ENCODE results near the gene NLRP10.
A peak's percentile ranks its signal among the peaks of the same experiment; 100 is the strongest.
"Not testable (repeated sequence)": the region's sequence is repeated elsewhere in the genome, so short reads cannot be mapped to it uniquely, and the experiment has no call there.

The NLRP10 gene

GRCh38 chr11:7965386-7965785, at the start of gene NLRP10:
TSS of gene NLRP10 (minus strand) at chr11:7965447. CDS start at chr11:7963495, 1,952 bp downstream.
- DNase-seq = no peak

DNA sequence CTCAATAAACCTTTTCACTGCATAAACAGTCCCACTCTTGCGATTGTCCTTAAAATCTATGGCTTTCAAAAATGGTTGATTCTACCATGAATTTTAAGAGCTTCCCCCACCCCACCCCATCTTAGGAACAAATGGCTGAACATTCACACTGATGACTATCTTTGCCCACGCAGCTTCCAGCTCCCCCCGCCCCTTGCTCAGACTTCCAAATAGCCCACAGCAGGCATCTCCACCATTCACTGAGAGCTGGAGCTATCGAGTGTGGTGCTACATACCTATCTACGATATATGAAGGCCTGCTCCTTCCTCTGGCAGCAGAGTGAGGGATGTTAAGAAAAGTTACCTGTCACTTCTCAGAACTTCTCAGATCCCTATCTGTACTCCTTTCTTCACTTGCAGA, 48.6 kb upstream of the NLRP10 start:
- DNase-seq = no peak

DNA sequence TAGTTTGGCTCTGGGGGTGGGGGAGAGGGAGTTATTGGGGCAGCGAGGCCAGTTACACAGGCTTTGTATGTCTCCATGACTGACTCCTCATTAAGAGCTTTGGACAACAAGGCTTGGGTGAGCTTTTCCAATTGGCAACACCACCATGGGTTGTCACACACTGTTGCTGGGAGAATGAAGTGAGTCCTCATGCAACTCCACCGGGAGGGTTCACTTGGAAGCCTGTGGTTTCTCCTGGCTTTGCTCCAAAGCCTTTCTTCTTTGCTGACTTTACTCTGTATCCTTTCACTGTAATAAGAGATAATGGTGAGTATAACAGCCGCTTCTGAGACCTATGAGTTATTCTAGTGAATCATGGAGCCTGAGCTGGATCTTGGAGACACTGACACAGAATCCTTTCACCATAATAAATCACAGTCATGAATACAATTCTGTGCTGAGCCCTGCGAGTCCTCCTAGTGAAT, 46.8 kb upstream of the NLRP10 start:
- DNase-seq = no peak

GRCh38 chr11:8011371-8011770, 46.1 kb upstream of the NLRP10 start:
- no peak for DNase-seq

- no peak for DNase-seq
Observed at GRCh38 chr11:8009856-8010255, 44.6 kb upstream of the NLRP10 start.

DNA sequence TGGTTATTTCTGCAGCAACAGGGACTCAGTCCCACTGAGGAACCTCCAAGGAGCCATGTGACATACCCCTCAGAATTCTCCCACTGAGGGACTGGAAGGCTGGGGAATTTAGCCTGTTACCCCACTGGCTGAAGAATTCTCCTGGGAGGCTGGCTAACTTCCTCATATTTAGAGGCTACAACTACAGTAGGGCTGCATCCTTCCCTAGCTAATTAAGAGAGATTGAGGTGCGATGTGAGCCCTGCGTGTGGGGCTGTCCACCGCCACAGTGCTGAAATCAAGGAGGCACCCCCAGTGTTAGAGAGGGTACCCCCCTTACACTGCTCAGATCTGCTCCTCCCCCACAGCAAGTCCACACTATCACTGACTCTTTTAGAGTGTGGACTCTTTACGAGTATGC, 43.0 kb upstream of the NLRP10 start:
- DNase-seq = peak; percentile 14

DNA sequence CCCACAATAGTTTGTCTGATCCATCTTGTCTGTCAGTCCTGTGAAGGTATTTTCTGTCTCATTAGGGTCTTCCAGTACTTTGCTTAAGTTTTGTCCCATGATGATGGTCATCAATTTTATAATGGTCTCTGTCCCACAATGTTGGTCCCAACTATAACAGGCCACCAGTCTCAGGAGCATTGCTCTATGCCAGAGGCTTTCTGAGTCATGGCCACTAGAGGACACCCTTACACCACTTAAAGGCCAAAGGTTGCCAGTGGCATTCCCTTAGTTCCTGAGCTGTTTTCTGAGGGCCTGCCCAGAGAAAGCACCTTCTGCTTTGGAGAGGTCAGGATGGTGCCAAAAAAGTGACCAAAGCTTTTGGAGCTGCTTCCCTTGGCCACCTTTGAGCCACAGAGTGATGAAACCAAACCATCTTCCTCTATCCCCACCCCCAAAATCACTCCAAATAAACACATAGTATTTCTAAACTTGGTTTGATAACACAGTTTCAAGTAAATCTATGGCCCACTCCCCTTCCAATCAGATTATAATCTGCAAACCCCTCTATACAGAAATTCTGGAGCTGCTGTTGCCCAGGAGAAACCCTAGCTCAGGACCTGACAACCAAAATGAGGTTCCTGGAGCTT, 41.2 kb upstream of the NLRP10 start:
- DNase-seq = peak; percentile 75

DNA sequence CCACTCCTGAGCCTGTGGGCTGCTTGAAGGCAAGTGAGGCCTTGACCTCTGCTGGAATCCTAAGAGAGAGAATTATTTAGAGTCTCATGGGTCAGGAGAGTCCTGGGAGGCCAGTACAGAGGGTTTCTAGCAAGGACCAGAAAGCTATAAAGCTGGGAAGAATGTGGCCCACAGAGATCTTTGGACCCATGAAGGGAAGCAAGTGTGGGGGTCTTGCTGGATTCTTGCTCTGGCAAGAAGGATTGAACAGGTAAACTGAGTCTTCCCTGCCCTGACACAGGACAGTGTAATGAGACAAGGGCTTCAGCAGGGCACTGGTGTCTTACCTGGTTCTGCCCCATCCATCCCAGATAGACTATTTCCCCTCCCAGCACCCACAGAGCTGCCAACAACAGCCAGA, 40.3 kb upstream of the NLRP10 start:
- no peak for DNase-seq

DNA sequence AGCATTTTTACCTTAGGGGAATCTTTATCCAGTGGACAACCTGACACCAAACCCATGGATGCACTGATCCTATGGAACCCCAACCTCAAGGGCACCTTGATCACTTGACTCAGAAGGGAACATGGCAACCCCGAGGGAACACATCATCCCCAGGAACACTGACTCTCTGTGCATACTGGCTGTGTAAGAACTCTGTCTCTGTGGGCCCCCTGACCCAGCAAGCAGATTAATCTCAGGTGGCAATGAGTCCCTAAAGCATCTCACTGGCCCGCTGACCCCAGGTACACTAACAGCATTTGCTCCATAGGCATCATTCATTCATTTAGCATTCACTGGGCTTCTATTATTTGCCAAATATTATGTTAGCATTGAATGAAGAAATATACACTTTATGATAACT, 38.8 kb upstream of the NLRP10 start:
- DNase-seq = no peak

GRCh38 chr11:8003187-8003586, 37.9 kb upstream of the NLRP10 start:
- DNase-seq = no peak

- no peak for DNase-seq
Observed at GRCh38 chr11:8002676-8003075, 37.4 kb upstream of the NLRP10 start.

DNA sequence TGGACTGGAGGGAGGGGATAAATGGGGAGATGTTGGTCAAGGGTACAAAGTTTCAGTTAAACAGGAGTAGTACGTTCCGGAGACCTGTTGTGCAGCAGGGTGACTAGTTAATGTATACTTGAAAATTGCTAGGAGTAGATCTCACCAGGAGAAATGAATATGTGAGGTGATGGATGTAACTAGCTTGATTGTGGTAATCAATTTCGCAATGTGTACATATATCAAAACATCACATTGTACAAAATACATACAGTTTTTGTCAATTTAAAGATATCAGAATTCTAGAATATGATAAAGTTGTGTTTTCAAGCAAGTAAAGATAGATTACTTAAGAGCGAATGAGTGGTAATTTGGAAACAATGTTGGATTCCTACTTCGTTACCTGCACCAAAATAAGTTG, 35.1 kb upstream of the NLRP10 start:
- DNase-seq = no peak

- no peak for DNase-seq
Observed at GRCh38 chr11:7999795-8000194, 34.5 kb upstream of the NLRP10 start.

DNA sequence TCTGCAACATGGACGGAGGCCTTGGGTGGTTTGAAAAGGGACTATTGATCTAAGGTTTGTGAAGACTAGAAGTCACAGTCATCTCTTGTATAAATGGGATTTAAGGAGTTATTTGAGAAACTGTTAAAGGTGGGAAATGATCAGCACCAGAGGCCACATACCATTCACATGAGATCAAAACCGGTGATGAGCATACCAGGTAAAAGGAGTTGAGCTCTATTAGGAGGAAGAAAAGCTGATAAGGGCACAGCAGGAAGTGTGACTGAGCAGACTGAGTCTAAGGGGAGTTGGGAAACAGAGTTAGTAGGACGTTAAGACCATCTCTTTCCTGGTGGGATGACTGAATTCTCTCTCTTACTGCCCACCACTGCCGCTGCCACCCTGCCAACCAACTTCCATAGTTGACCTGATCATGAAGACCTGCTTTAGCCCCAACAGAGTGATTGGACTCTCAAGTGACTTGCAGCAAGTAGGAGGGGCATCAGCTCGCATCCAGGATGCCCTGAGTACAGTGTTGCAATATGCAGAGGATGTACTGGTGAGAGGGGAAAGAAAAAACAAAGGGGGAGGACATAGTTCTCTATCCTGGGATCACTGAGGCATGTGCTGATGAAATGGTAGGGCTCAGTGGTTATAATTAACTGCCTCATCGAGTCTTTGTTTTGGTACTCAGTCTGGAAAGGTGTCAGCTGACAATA, 29.5 kb upstream of the NLRP10 start:
- no peak for DNase-seq

GRCh38 chr11:7987560-7987883, 22.3 kb upstream of the NLRP10 start:
- not testable (repeated sequence) for DNase-seq

GRCh38 chr11:7986768-7987559, 21.7 kb upstream of the NLRP10 start, which contains the start of gene EIF3F:
TSS of gene EIF3F (plus strand) at chr11:7987337. CDS start at chr11:7987353, 16 bp downstream.
- peak; percentile 100 for DNase-seq

GRCh38 chr11:7983832-7984590, 18.8 kb upstream of the NLRP10 start:
- no peak for DNase-seq

DNA sequence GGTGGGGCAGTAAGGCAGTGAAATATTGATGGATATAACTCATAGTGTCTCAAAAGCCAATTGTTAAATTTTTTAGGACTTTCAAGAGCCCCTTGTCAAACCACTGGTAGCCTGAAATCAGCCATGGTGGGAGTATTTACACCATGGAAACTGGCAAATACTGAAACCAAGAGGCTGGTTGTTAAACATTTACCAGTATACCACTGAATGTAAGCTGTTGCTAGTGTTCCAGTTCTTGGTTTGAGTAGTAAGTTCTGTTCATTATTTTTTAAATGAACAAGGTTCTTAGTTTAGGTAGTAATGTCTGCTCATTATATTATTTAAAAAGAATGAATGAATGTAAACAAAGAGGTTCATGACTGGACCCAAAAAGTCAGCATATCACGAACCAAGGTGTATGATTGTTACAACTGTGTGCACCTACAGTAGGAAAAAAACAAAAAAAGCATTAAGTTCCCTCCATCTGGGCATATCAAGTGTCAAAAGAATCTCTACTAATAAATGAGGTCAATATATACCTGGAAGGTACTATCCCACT, 17.4 kb upstream of the NLRP10 start:
- DNase-seq = no peak

DNA sequence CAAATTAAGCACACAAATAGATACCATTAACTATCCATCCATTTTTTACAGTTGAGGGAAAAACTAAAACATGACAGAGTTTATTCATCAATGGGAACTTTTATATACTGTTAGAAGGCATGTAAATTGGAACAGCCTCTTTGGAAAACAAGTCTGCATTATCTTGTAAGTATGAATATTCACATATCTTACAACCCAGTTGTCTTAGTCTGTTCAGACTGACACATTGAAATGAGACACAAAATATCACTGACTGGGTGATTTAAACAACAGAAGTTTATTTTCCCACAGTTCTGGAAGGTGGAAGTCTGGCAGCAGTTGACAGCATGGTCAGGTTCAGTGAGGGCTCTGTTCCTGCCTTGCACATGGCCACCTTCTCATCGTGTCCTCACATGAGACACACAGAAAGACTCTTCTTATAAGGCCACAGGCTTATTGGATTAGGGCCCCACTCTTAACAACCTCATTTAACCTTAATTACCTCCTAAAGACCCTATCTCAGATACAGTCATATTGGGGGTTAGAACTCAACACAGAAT, 16.4 kb upstream of the NLRP10 start:
- DNase-seq = no peak

GRCh38 chr11:7977232-7977917, 12.1 kb upstream of the NLRP10 start:
- DNase-seq = no peak

DNA sequence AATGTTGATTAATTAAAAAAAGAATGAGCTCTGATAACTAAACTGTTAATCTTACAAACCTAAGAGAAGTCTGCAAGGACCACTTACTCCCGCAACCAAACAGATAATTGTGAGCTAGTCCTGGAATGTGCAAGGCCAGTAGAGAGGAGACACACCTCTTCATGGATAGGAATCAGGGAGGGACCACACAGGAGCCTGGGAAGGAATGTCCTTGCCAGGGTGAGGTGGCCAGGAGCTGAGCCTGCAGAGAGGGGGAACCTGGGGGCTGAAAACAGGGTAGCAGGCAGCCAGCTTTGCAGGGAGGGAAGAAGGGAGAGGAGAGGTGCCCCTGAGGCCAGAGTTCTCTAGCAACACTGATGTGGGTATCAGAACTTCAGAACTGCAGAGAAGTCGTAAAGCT, 9.4 kb upstream of the NLRP10 start:
- no peak for DNase-seq

DNA sequence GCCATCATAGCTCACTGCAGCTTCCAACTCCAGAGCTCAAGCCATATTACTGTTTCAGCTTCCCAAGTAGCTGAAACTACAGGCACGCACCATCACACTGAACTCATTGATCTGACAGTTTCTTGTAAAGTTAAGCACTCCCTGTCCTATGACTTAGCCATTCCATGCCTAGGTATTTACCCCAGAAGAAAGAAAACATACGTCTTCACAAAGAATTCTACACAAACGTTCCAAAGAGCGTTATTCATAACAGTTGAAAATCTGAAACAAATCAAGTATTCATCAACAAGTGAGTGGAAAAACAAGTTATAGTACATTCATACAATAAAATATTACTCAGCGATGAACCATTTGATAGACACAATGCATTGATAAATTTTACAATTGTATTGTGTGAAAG, 7.8 kb upstream of the NLRP10 start:
- no peak for DNase-seq
